ENCODE results near the gene SMIM36. TPM values are rescaled to one million over a fixed set of nuclear protein-coding genes. Genes with fewer than 3 reads are reported as not detected.

SMIM36 gene
- total RNA-seq, 4 donors from 2014 or later, result not detected

GRCh38 chr17:55490376-55490775 lies 20.9 kb downstream of the SMIM36 start:
- Histone ChIP-seq H3K27ac (no peak overlapping the region), H3K4me1 (peaks cover 0 to 8% (median 0%) of the 10 kb centered on the region in 4 donors), H3K27me3 (no peaks in the 10 kb centered on the region), H3K9me3 (no peaks in the 10 kb centered on the region), H3K36me3 (no peaks in the 10 kb centered on the region), H3K4me3 (no peak overlapping the region)
- no peak for DNase-seq (ENCODE audit: low spot score in 2 of 2)
- no peak for TF ChIP-seq EP300 (IDR thresholded peaks at IDR 0.05)
- TF ChIP-seq, protein P1, sequence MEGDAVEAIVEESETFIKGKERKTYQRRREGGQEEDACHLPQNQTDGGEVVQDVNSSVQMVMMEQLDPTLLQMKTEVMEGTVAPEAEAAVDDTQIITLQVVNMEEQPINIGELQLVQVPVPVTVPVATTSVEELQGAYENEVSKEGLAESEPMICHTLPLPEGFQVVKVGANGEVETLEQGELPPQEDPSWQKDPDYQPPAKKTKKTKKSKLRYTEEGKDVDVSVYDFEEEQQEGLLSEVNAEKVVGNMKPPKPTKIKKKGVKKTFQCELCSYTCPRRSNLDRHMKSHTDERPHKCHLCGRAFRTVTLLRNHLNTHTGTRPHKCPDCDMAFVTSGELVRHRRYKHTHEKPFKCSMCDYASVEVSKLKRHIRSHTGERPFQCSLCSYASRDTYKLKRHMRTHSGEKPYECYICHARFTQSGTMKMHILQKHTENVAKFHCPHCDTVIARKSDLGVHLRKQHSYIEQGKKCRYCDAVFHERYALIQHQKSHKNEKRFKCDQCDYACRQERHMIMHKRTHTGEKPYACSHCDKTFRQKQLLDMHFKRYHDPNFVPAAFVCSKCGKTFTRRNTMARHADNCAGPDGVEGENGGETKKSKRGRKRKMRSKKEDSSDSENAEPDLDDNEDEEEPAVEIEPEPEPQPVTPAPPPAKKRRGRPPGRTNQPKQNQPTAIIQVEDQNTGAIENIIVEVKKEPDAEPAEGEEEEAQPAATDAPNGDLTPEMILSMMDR (IDR thresholded peaks at IDR 0.05), result no peak
- WGBS, 2 donors, result 71 to 77% methylated on average over 4 of the region's 4 CpGs

- no peaks in the 10 kb centered on the region for H3K36me3 ChIP-seq
- H3K27me3 ChIP-seq, result no peaks in the 10 kb centered on the region
- H3K4me3 ChIP-seq, result no peak overlapping the region
- TF ChIP-seq, protein P1 (IDR thresholded peaks at IDR 0.05), result no peak
- TF ChIP-seq EP300 (IDR thresholded peaks at IDR 0.05) (no peak), POLR2A (IDR thresholded peaks at IDR 0.05) (no peak)
- 61 to 67% methylated on average over 7 of the region's 7 CpGs for WGBS, 2 donors
- H3K27ac ChIP-seq, result no peak overlapping the region
- no peak for DNase-seq (ENCODE audit: low spot score in 2 of 2)
- H3K9me3 ChIP-seq, result no peaks in the 10 kb centered on the region
- H3K4me1 ChIP-seq, result peaks cover 0 to 7% (median 0%) of the 10 kb centered on the region in 4 donors
Observed at GRCh38 chr17:55487695-55488432, 23.4 kb downstream of the SMIM36 start.

- Histone ChIP-seq H3K27ac (no peak overlapping the region), H3K4me3 (no peak overlapping the region), H3K4me1 (peaks cover 0 to 7% (median 0%) of the 10 kb centered on the region in 4 donors), H3K36me3 (no peaks in the 10 kb centered on the region), H3K9me3 (no peaks in the 10 kb centered on the region), H3K27me3 (no peaks in the 10 kb centered on the region)
- WGBS, 2 donors, result 96% methylated on average over 2 of the region's 2 CpGs
- TF ChIP-seq EP300 (IDR thresholded peaks at IDR 0.05) (no peak), POLR2A (IDR thresholded peaks at IDR 0.05) (no peak)
- TF ChIP-seq, protein P1 (IDR thresholded peaks at IDR 0.05), result no peak
- DNase-seq (ENCODE audit: low spot score in 2 of 2), result no peak
Observed at GRCh38 chr17:55484575-55484974, 26.7 kb downstream of the SMIM36 start.

- WGBS, 2 donors, result 82 to 88% methylated on average over 3 of the region's 3 CpGs
- H3K27me3 ChIP-seq, result no peaks in the 10 kb centered on the region
- H3K27ac ChIP-seq, result no peak overlapping the region
- H3K9me3 ChIP-seq, result no peaks in the 10 kb centered on the region
- H3K4me1 ChIP-seq, result peaks cover 0 to 4% (median 0%) of the 10 kb centered on the region in 4 donors
- TF ChIP-seq POLR2A (IDR thresholded peaks at IDR 0.05), result no peak
- TF ChIP-seq, protein P1 (IDR thresholded peaks at IDR 0.05), result no peak
- no peak for TF ChIP-seq EP300 (IDR thresholded peaks at IDR 0.05)
- DNase-seq (ENCODE audit: low spot score in 2 of 2), result no peak
- H3K4me3 ChIP-seq, result no peak overlapping the region
- H3K36me3 ChIP-seq, result no peaks in the 10 kb centered on the region
Observed at GRCh38 chr17:55482591-55483389, 28.5 kb downstream of the SMIM36 start.
